GM12872 (cell line): Measurements from ENCODE around the gene NOS1AP.

Experiments used
- CTCF ChIP-seq: IDR thresholded peaks from 3 replicates; pipeline ENCODE4 v1.5.1; 2011; ENCODE audit warnings: low read depth, mild to moderate bottlenecking, low read length, moderate library complexity; ENCODE audit not compliant: insufficient read depth

NOS1AP gene

GRCh38 chr1:162186026-162186374 lies 116.5 kb downstream of the NOS1AP start:
- TF ChIP-seq CTCF, result no peak

GRCh38 chr1:162186406-162186805 lies 116.9 kb downstream of the NOS1AP start:
- TF ChIP-seq CTCF, result no peak

- TF ChIP-seq CTCF, result no peak
Observed at GRCh38 chr1:162187687-162188276, 118.3 kb downstream of the NOS1AP start.

- TF ChIP-seq CTCF, result no peak
Observed at GRCh38 chr1:162189345-162189744, 119.9 kb downstream of the NOS1AP start.

GRCh38 chr1:162191396-162192305 lies 122.2 kb downstream of the NOS1AP start:
- TF ChIP-seq CTCF, result no peak

- no peak for TF ChIP-seq CTCF
Observed at GRCh38 chr1:162192306-162192678, 122.8 kb downstream of the NOS1AP start.

- TF ChIP-seq CTCF, result no peak
Observed at GRCh38 chr1:162192763-162193162, 123.3 kb downstream of the NOS1AP start.
